GM19463 (cell line): ENCODE results near the gene RIPOR2.
A peak's percentile ranks its signal among the peaks of the same experiment; 100 is the strongest.
"Not testable (repeated sequence)": the region's sequence is repeated elsewhere in the genome, so short reads cannot be mapped to it uniquely, and the experiment has no call there.

ENCODE experiments used
- ATAC-seq: cut with Tn5 transposase; IDR thresholded peaks from one replicate; pipeline ENCODE4 v1.9.1; 2021; ENCODE audit warnings: mild to moderate bottlenecking, moderate library complexity; ENCODE audit not compliant: unreplicated experiment

The RIPOR2 gene

GRCh38 chr6:24953726-24954125, 18.0 kb upstream of the RIPOR2 start:
- ATAC-seq, result no peak

DNA sequence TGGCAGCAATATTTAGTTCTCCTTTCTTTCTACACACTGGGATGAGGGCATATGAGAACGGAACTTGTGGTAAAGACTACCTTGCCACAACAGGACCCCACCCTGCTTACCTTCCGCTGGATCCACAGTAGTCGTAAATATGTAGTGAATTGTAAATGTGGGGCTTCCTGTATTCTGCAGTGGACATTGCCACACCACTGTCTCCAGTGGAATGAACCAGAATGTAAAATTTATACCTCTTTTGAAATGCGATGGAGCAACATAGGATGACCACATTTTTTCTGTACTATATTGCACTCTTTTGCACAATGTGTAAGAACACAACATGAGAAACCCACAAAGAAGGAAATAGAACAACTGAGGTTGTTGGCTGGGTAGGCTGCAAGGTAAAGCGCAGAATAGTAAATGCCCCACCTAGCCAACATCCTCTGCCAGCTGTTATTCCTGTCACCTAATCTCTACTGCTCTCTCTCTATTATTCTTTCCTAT, 16.1 kb upstream of the RIPOR2 start:
- no peak for ATAC-seq

DNA sequence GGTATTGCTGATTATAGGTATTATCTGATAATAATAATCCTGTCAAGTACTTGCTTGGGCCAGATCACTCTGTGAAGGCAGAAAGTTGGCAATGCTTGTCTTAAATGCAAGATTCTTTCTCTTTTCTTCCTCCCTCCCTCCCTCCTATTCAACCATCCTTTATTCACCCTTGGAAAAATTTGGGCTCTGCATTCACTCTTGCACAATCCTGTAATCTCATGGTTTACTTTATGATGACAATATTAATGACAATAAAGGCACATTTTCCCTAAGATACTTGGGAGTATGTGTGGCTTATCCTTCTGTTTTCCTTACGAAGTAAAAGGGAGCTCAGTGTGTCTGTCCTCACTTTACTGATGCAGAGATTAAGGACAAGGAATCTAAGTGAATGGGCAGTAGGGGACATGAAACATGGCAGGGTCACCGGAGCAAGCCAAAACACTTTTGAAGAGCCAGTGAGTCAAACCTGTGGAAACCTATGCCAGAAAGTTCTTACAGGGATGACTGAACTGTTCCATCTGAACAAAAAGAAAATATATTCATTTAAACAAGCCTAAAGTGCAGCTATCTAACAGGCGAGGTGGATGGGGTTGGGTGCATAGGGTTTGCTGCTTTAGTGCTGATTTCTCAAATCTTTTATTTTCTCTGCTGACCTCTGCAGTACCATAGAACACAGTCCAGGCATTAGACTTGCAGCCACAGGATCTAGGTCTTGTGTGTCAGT, 14.6 kb upstream of the RIPOR2 start:
- no peak for ATAC-seq

DNA sequence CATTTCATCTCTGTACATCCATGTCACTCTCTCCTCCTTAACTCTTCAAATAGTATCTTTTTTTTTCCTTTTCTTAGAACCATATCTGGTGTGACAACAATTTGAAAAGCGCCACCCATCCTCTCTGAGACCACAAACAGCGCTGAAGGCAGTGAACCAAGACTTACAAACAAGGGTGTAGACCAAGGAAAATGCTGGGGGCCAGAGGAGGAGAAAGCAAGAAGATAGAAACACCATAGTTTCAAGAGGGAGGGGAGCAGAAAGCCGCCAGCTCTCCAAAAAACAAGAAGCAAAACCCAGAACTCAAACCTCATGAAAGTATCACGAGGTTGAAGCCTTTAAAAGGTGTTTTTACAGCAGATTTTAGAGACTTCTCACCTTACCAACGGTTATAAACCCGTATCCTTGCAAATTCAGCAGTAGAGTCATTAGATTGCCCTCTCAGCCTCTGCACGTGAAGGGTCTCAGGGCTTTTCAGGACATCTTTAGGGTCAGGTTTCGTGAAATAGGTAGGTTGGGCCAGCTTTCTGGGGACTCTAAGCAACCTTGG, 13.3 kb upstream of the RIPOR2 start:
- ATAC-seq, result peak; percentile 91

GRCh38 chr6:24948261-24948660, 12.5 kb upstream of the RIPOR2 start:
- not testable (repeated sequence) for ATAC-seq

GRCh38 chr6:24947636-24948035, 11.9 kb upstream of the RIPOR2 start:
- no peak for ATAC-seq

DNA sequence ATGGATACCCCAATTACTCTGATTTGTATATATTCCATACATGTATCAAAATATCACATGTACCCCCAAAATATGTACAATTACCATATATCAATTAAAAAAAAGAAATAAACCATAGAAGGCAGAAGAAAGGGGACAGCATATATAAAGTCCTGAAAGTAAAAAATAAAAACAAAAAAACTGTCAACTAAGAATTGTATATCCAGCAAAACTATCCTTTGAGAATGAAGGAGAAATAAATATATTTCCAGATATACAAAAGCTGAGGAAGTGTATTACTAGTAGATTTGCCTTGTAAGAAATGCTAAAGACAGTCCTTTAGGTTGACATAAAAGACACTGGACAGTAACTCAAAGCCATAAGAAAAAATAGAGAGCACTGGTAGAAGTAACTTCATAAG, 9.3 kb upstream of the RIPOR2 start:
- ATAC-seq, result no peak

DNA sequence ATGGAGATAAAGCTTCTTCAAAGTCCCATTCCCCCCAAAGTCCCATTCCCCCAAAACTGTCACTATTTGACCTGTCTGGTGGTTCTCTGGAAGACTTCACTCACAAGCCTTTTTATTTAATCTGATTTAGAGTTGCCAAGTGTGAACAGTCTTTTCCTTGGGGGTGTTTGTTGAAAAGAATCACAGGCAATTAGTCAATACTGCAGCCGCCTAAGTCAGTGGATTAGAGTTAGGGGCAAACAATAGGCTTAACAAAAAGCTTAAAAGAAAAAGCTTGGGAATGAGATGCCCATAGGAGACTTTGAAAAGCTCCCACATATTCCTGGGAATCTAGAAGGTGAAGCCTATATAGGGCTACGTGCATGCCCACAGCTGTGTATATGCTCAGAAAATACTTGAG, 8.0 kb upstream of the RIPOR2 start:
- no peak for ATAC-seq

- no peak for ATAC-seq
Measured at GRCh38 chr6:24940311-24940917, 4.7 kb upstream of the RIPOR2 start.

DNA sequence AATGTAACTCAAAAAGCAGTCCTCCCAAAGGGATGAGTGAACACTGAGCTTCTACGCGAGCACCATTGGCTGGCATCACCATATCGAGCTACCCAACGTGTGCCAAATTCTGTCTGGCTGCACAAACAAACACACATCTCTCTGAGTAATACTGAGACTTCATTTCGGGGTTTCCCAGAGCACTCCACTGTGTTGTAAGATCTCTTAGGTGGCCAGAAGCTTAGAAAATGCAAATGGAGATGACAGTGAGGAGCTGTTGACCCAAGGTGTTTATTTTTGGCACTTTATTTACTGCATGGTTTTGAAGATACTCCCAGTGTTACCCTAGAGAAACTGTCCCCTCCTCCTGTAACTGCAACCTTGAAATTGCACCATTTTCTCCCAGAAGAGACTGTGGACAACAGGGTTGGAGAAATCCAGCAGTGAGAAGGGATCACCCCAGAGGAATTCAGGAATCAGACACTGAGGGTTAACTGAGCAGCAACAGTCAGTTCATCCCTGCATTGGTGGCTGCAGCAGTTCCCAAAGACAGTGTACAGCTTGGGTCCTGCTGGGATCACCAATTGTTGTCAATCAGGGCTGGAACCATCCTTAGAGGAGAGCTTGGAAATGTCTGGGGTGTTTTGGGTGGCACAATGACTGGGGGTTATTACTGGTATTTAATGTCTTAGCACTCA, 1.0 kb upstream of the RIPOR2 start:
- ATAC-seq, result peak; percentile 70

DNA sequence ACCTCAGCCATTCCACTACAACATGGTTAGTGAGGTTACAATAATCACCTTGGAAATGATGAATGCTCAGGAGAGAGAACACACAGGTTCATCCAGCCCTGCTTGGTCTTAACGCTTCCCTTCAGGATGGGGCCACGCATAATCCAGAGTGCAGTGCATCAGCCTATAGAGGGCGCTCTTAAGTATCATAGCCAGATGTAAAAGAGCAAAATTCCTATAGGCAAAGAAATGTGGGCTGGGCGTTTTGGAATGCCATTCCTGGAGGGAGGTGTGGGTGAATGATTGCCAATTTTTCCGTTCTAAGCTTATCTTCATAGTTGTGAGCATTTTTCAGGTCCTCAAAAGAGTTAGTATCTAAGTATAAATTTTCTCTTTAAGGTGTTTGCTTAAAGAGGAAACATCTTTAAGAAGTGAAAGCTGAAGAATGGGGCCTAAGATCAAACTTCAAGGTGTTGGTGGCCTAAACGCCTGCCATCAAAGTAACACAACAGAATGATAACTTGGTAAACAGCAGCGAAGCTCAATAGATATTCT, 1.8 kb downstream of the RIPOR2 start:
- no peak for ATAC-seq

DNA sequence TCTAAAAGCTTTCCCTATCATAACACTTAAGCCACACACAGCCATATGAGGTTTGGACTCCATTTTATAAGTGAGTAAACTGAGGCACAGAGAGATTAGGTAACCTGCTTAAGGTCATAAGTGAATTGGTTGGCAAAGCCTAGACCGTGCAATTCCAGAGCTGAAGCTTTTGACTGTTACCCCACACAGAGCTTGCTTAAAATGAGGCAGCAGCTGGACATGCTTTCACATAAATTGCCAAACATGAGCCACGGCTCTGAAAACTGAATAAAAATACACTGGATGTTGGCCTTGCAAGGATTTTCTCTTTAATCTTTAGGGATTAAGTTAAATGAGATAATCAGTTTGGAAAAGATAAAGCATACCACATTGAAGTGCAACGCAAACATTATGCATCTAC, 2.5 kb downstream of the RIPOR2 start:
- no peak for ATAC-seq

DNA sequence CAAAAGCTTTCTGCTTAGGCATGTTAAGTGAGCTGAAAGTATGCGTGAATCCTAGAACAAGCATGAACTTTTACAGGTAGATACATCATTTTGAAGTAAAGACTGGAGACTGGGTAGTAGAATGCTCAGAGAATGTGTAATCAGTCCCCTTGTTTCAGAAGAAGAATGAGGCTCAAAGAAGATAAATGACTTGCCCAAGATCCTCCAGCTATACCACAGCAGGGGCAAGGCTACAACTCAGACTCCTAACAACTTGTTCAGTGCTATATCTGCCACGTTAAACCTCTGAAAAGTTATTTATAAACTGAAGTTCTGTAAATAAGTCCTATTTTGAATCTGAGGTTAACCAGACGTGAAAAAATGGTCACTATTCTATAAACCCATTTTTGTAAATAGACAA, 2.9 kb downstream of the RIPOR2 start:
- peak; percentile 30 for ATAC-seq

GRCh38 chr6:24931718-24932691, 3.8 kb downstream of the RIPOR2 start:
- peak; percentile 14 for ATAC-seq

DNA sequence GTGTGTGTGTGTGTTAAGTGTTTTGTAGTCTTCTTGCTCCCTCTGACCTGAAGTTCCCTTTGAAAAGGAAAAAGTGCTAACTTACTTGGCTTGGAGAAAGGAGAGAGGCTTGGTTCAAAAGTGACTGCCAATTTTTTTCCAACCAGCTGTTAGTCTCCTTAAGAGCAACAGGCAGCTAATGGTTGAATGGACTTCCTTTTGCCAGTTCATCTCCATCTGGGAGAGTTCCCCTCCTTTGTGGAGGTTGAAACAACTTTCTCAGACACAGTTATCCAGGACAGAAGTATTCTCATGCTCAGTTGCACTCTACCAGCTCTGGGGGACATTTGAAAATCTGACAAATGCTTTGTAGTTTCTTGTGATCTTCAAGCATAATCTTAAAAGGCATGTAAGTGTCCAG, 4.5 kb downstream of the RIPOR2 start:
- ATAC-seq, result no peak

GRCh38 chr6:24930431-24930871, 5.3 kb downstream of the RIPOR2 start:
- ATAC-seq, result no peak

DNA sequence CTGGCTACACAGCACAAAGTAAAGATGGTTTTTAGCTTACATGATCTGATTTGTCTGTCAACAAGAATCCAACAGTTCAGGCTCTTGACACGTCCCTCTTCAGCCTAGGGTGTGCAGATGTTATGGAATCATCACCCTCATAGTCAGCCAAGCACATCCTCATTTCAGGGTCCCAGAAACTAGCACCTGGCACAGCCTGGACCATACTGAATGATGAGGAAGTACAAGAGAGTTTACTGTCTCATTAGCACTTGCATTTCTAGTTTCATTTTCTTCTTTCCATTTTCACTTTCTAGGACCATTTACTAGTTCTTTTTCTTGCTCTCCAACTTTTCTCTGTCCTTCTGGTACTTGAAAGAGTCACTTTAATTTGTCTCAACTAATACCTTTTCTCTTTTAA, 6.5 kb downstream of the RIPOR2 start:
- peak; percentile 29 for ATAC-seq

GRCh38 chr6:24927985-24928745, 7.6 kb downstream of the RIPOR2 start:
- ATAC-seq, result no peak

- no peak for ATAC-seq
Measured at GRCh38 chr6:24927277-24927955, 8.3 kb downstream of the RIPOR2 start.
